Activated T-cell treated with anti-CD3 and anti-CD28 coated beads for 48 hours (primary cell): ENCODE data around the gene ITPR3.

Source experiments
- DNase-seq: peaks from one replicate; pipeline ENCODE4 v3.0.0-alpha.2; 2020; ENCODE audit warnings: low read depth

Gene ITPR3

GRCh38 chr6:33719326-33719987 lies 98.3 kb downstream of the ITPR3 start:
- DNase-seq: no peak

- DNase-seq: no peak
Measured at GRCh38 chr6:33720998-33721397, 99.9 kb downstream of the ITPR3 start.

GRCh38 chr6:33721508-33721907 lies 100.4 kb downstream of the ITPR3 start:
- DNase-seq: no peak

- no peak for DNase-seq
Measured at GRCh38 chr6:33722103-33722623, 101.0 kb downstream of the ITPR3 start.

- DNase-seq: no peak
Measured at GRCh38 chr6:33723371-33724085, 102.4 kb downstream of the ITPR3 start.

- DNase-seq: no peak
Measured at GRCh38 chr6:33724102-33725023, 103.2 kb downstream of the ITPR3 start.

- DNase-seq: no peak
Measured at GRCh38 chr6:33725222-33725621, 104.1 kb downstream of the ITPR3 start.

- no peak for DNase-seq
Measured at GRCh38 chr6:33725891-33726673, 105.0 kb downstream of the ITPR3 start.

GRCh38 chr6:33726696-33727095 lies 105.6 kb downstream of the ITPR3 start:
- no peak for DNase-seq

GRCh38 chr6:33727126-33727525 lies 106.0 kb downstream of the ITPR3 start:
- no peak for DNase-seq

- DNase-seq: no peak
Measured at GRCh38 chr6:33727932-33728331, 106.8 kb downstream of the ITPR3 start.

- no peak for DNase-seq
Measured at GRCh38 chr6:33728438-33728837, 107.3 kb downstream of the ITPR3 start.

GRCh38 chr6:33729059-33729458 lies 107.9 kb downstream of the ITPR3 start:
- DNase-seq: no peak

GRCh38 chr6:33730611-33731010 lies 109.5 kb downstream of the ITPR3 start:
- DNase-seq: no peak

GRCh38 chr6:33731035-33731434 lies 109.9 kb downstream of the ITPR3 start:
- no peak for DNase-seq

GRCh38 chr6:33731751-33732282 lies 110.7 kb downstream of the ITPR3 start:
- no peak for DNase-seq

GRCh38 chr6:33732385-33732784 lies 111.3 kb downstream of the ITPR3 start:
- DNase-seq: no peak

- no peak for DNase-seq
Measured at GRCh38 chr6:33732817-33733708, 111.9 kb downstream of the ITPR3 start.

GRCh38 chr6:33733709-33734007 lies 112.5 kb downstream of the ITPR3 start:
- DNase-seq: no peak

GRCh38 chr6:33735216-33735615 lies 114.1 kb downstream of the ITPR3 start:
- no peak for DNase-seq
